Ishikawa (cell line): ENCODE data around the gene MAP7D1.

Experiments
- CEBPB ChIP-seq: IDR thresholded peaks from 2 replicates; pipeline ENCODE4 v1.6.1; 2012
- CREB1 ChIP-seq: IDR thresholded peaks from 2 replicates; pipeline ENCODE4 v1.6.1; 2012; ENCODE audit warnings: low read depth
- EGR1 ChIP-seq: IDR thresholded peaks from 2 replicates; pipeline ENCODE4 v1.6.1; 2012
- EP300 ChIP-seq: IDR thresholded peaks from 2 replicates; pipeline ENCODE4 v1.6.1; 2012; ENCODE audit warnings: borderline replicate concordance
- FOXM1 ChIP-seq: IDR thresholded peaks from 2 replicates; pipeline ENCODE4 v1.6.1; 2012; ENCODE audit warnings: low read depth, borderline replicate concordance
- MAX ChIP-seq: IDR thresholded peaks from 2 replicates; pipeline ENCODE4 v1.6.1; 2012
- NFIC ChIP-seq: IDR thresholded peaks from 2 replicates; pipeline ENCODE4 v1.6.1; 2012
- RAD21 ChIP-seq: IDR thresholded peaks from 2 replicates; pipeline ENCODE4 v1.6.1; 2012; ENCODE audit warnings: low read depth
- REST ChIP-seq: IDR thresholded peaks from 2 replicates; pipeline ENCODE4 v1.6.1; 2012; ENCODE audit warnings: low read depth, mild to moderate bottlenecking
- TAF1 ChIP-seq: IDR thresholded peaks from 2 replicates; pipeline ENCODE4 v1.6.1; 2012; ENCODE audit warnings: low read depth, mild to moderate bottlenecking
- TCF12 ChIP-seq: IDR thresholded peaks from 2 replicates; pipeline ENCODE4 v1.6.1; 2012; ENCODE audit warnings: low read depth
- TEAD4 ChIP-seq: IDR thresholded peaks from 2 replicates; pipeline ENCODE4 v1.6.1; 2012
- USF1 ChIP-seq: IDR thresholded peaks from 2 replicates; pipeline ENCODE4 v1.6.1; 2012
- YY1 ChIP-seq: IDR thresholded peaks from 2 replicates; pipeline ENCODE4 v1.6.1; 2012; ENCODE audit warnings: low read depth
- ZBTB7A ChIP-seq: IDR thresholded peaks from 2 replicates; pipeline ENCODE4 v1.6.1; 2012; ENCODE audit warnings: low read depth

Gene MAP7D1

GRCh38 chr1:36203554-36204346 is 47.8 kb downstream of the MAP7D1 start:
- TF ChIP-seq YY1 = no peak
- TF ChIP-seq TCF12 = no peak
- no peak for TF ChIP-seq CEBPB
- no peak for TF ChIP-seq CREB1
- TF ChIP-seq REST = no peak
- no peak for TF ChIP-seq TAF1
- no peak for TF ChIP-seq TEAD4
- no peak for TF ChIP-seq NFIC
- no peak for TF ChIP-seq RAD21
- no peak for TF ChIP-seq USF1
- no peak for TF ChIP-seq MAX
- no peak for TF ChIP-seq ZBTB7A

GRCh38 chr1:36204347-36204909 is 48.5 kb downstream of the MAP7D1 start:
- no peak for TF ChIP-seq EGR1
- TF ChIP-seq TEAD4 = no peak
- TF ChIP-seq YY1 = no peak
- no peak for TF ChIP-seq ZBTB7A
- TF ChIP-seq EP300 = no peak

- TF ChIP-seq TEAD4 (no peak), EP300 (no peak), FOXM1 (no peak), USF1 (no peak), REST (no peak), TCF12 (no peak), MAX (no peak), RAD21 (no peak), TAF1 (no peak), EGR1 (no peak), YY1 (no peak), ZBTB7A (no peak), CREB1 (no peak)
Measured at GRCh38 chr1:36206323-36206858, 50.4 kb downstream of the MAP7D1 start.

GRCh38 chr1:36207339-36207738 is 51.4 kb downstream of the MAP7D1 start:
- TF ChIP-seq RAD21 (no peak), ZBTB7A (no peak), MAX (no peak), TAF1 (no peak), CEBPB (no peak), EP300 (no peak), FOXM1 (no peak), TCF12 (no peak), CREB1 (no peak), NFIC (no peak), EGR1 (no peak), TEAD4 (no peak), REST (no peak)
